ENCODE results near the gene ABLIM3.

Gene ABLIM3

DNA sequence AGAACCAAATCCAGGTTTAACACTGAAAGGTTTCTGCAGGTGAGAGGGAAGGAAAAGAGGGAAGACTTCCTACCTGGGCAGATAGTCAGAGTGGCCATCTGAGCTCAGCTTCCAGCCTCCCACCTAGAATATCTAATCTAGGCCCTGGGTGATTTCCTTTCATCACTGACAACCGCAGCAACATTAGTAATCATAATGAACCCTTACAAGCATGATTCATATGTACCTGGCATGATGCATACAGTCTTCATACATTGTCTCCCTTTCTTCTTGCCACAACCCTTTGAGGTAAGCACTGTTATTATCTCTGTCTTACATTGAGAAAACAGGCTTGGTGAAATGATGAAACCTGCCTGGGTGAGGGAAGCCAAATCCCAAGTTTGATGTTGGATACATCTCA is 143.9 kb downstream of the ABLIM3 start:
- H3K79me2 ChIP-seq (ENCODE audit: insufficient read depth, low read length) = no peaks in the 10 kb centered on the region
- H3K4me2 ChIP-seq (ENCODE audit: low read depth, low read length, poor library complexity, severe bottlenecking) = no peak overlapping the region
- no peak overlapping the region for H3K4me3 ChIP-seq (ENCODE audit: low read length, poor library complexity, severe bottlenecking)
- no peaks in the 10 kb centered on the region for H3K9me2 ChIP-seq (replicated peaks; ENCODE audit: low read depth, low read length)
- H3K4me1 ChIP-seq (ENCODE audit: insufficient read depth, low read length, poor library complexity, severe bottlenecking) = no peaks in the 10 kb centered on the region
- no peaks in the 10 kb centered on the region for H3F3A ChIP-seq (ENCODE audit: low read depth)
- TF ChIP-seq, protein P1, sequence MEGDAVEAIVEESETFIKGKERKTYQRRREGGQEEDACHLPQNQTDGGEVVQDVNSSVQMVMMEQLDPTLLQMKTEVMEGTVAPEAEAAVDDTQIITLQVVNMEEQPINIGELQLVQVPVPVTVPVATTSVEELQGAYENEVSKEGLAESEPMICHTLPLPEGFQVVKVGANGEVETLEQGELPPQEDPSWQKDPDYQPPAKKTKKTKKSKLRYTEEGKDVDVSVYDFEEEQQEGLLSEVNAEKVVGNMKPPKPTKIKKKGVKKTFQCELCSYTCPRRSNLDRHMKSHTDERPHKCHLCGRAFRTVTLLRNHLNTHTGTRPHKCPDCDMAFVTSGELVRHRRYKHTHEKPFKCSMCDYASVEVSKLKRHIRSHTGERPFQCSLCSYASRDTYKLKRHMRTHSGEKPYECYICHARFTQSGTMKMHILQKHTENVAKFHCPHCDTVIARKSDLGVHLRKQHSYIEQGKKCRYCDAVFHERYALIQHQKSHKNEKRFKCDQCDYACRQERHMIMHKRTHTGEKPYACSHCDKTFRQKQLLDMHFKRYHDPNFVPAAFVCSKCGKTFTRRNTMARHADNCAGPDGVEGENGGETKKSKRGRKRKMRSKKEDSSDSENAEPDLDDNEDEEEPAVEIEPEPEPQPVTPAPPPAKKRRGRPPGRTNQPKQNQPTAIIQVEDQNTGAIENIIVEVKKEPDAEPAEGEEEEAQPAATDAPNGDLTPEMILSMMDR (conservative IDR thresholded peaks at IDR 0.05; ENCODE audit: low read length) = no peak
- no peaks in the 10 kb centered on the region for H3K27me3 ChIP-seq (ENCODE audit: insufficient read depth, low read length, poor library complexity, severe bottlenecking)
- H3K9ac ChIP-seq (ENCODE audit: low read depth, low read length, poor library complexity, severe bottlenecking) = no peak overlapping the region
- no peaks in the 10 kb centered on the region for H3K36me3 ChIP-seq (ENCODE audit: insufficient read depth, low read length)
- H2AFZ ChIP-seq (ENCODE audit: low read length) = no peak overlapping the region
- H4K20me1 ChIP-seq (ENCODE audit: insufficient read depth, low read length, poor library complexity, severe bottlenecking) = no peaks in the 10 kb centered on the region
- no peaks in the 10 kb centered on the region for H3K9me3 ChIP-seq (ENCODE audit: insufficient read depth, low read depth, low read length)

DNA sequence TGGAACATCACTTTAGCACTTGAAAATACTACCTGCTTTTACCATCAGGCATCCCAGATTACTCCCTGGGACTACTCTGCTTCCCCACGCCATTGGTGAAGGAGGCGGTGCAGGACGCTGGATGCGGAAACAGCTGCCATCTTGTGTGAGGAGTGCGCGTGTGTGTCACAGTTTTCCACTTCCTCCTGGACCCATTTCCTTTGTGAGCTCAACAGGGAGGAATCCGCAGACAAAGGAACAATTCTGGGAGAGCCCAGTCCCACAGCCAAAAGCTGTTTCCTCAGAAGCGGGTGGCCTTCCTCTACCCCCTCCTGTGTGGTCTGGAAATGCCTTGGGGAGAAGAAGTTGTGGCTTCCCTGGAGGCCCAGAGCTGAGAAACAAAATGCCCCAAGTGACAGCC is 147.1 kb downstream of the ABLIM3 start:
- Histone ChIP-seq H3F3A (ENCODE audit: low read depth) (no peaks in the 10 kb centered on the region), H3K79me2 (ENCODE audit: insufficient read depth, low read length) (no peaks in the 10 kb centered on the region), H3K9me3 (ENCODE audit: insufficient read depth, low read depth, low read length) (no peaks in the 10 kb centered on the region), H3K4me3 (ENCODE audit: low read length, poor library complexity, severe bottlenecking) (no peak overlapping the region), H4K20me1 (ENCODE audit: insufficient read depth, low read length, poor library complexity, severe bottlenecking) (no peaks in the 10 kb centered on the region), H3K36me3 (ENCODE audit: insufficient read depth, low read length) (no peaks in the 10 kb centered on the region), H3K27me3 (ENCODE audit: insufficient read depth, low read length, poor library complexity, severe bottlenecking) (peaks cover 9% of the 10 kb centered on the region), H3K4me2 (ENCODE audit: low read depth, low read length, poor library complexity, severe bottlenecking) (no peak overlapping the region), H3K9me2 (replicated peaks; ENCODE audit: low read depth, low read length) (no peaks in the 10 kb centered on the region), H2AFZ (ENCODE audit: low read length) (no peak overlapping the region), H3K9ac (ENCODE audit: low read depth, low read length, poor library complexity, severe bottlenecking) (no peak overlapping the region), H3K4me1 (ENCODE audit: insufficient read depth, low read length, poor library complexity, severe bottlenecking) (no peaks in the 10 kb centered on the region)
- no peak for TF ChIP-seq EZH2phosphoT487 (IDR thresholded peaks at IDR 0.05; ENCODE audit: borderline replicate concordance)

DNA sequence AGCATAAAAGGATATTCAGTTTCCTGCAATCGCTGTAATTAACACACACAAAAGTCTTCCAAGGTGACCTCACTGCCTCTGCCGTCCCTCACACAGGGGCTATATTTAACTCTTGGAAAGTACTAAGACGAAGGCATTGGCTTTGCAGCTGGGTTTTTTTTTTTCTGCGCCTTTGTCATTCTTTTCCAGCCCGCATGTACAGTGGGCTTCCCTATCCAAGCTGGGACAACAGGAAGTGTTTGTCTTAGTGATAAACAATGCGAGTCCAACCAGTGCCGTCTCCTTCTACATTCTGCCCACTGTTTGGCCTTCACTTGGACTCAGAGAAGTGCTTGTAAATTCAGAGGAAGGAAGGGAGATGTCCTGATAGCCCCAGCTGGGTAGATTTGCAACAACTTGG is 148.0 kb downstream of the ABLIM3 start:
- Histone ChIP-seq H3K4me2 (ENCODE audit: low read depth, low read length, poor library complexity, severe bottlenecking) (no peak overlapping the region), H3F3A (ENCODE audit: low read depth) (no peaks in the 10 kb centered on the region), H3K9me3 (ENCODE audit: insufficient read depth, low read depth, low read length) (no peaks in the 10 kb centered on the region), H3K4me3 (ENCODE audit: low read length, poor library complexity, severe bottlenecking) (no peak overlapping the region), H3K9me2 (replicated peaks; ENCODE audit: low read depth, low read length) (no peaks in the 10 kb centered on the region), H3K36me3 (ENCODE audit: insufficient read depth, low read length) (no peaks in the 10 kb centered on the region), H3K79me2 (ENCODE audit: insufficient read depth, low read length) (no peaks in the 10 kb centered on the region), H2AFZ (ENCODE audit: low read length) (no peak overlapping the region; the same call in 1 of the 2 replicates), H3K4me1 (ENCODE audit: insufficient read depth, low read length, poor library complexity, severe bottlenecking) (no peaks in the 10 kb centered on the region), H3K9ac (ENCODE audit: low read depth, low read length, poor library complexity, severe bottlenecking) (no peak overlapping the region), H4K20me1 (ENCODE audit: insufficient read depth, low read length, poor library complexity, severe bottlenecking) (no peaks in the 10 kb centered on the region), H3K27me3 (ENCODE audit: insufficient read depth, low read length, poor library complexity, severe bottlenecking) (peaks cover 9% of the 10 kb centered on the region)
- TF ChIP-seq, protein P1 (conservative IDR thresholded peaks at IDR 0.05; ENCODE audit: low read length) = no peak
- TF ChIP-seq EZH2phosphoT487 (IDR thresholded peaks at IDR 0.05; ENCODE audit: borderline replicate concordance) = no peak
